ENCODE data around the gene PSRC1.

- TF ChIP-seq, protein P1, sequence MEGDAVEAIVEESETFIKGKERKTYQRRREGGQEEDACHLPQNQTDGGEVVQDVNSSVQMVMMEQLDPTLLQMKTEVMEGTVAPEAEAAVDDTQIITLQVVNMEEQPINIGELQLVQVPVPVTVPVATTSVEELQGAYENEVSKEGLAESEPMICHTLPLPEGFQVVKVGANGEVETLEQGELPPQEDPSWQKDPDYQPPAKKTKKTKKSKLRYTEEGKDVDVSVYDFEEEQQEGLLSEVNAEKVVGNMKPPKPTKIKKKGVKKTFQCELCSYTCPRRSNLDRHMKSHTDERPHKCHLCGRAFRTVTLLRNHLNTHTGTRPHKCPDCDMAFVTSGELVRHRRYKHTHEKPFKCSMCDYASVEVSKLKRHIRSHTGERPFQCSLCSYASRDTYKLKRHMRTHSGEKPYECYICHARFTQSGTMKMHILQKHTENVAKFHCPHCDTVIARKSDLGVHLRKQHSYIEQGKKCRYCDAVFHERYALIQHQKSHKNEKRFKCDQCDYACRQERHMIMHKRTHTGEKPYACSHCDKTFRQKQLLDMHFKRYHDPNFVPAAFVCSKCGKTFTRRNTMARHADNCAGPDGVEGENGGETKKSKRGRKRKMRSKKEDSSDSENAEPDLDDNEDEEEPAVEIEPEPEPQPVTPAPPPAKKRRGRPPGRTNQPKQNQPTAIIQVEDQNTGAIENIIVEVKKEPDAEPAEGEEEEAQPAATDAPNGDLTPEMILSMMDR (IDR thresholded peaks at IDR 0.05; ENCODE audit: poor library complexity): no peak
- TF ChIP-seq EZH2 (IDR thresholded peaks at IDR 0.05; ENCODE audit: borderline replicate concordance) (no peak), EZH2phosphoT487 (IDR thresholded peaks at IDR 0.05; ENCODE audit: low read depth, severe bottlenecking, unreplicated experiment) (no peak)
Measured at GRCh38 chr1:109253803-109254620, 28.9 kb downstream of the PSRC1 start.
